Nucleus accumbens (tissue), 56 donors: ENCODE data around the gene RAB30.

ENCODE experiments used
- DNase-seq, 56 donors: peaks; one replicate each; lab custom pipeline; 2025; lab: John Stamatoyannopoulos, UW

Gene RAB30

DNA sequence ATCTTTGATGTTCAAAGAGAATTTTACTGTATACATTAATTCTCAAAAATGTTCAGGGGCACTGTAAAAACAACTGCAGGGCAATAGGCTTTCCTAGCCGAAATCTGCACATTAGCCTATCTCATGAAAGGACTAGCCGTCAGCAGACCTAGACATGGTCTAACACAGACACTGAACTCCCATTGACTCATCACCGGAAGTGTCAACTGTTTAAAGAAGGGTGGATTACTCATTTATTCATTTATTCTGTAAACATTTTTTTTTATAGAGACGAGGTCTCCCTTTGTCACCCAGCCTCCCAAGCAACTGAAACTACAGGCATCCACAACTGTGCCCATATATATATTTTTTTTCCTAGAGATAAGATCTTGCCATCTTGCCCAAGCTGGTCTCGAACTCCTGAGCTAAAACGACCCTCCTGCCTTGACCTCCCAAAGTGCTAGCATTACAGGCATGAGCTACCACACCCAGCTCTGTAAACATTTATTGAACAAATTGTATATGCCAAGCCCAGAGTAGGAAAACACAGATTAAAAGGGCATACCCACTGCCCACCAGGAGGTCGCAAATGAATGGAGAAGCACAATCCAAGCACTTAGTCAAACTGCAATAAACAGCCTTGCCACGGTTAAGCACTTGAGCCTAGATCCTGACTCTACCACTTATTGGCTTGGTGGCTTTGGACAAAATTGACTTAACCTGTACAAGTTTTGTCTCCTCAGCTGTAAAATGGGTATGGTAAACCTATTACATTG lies 26.6 kb downstream of the RAB30 start:
- DNase-seq: peak in 1 of 56 donors; percentile 50

DNA sequence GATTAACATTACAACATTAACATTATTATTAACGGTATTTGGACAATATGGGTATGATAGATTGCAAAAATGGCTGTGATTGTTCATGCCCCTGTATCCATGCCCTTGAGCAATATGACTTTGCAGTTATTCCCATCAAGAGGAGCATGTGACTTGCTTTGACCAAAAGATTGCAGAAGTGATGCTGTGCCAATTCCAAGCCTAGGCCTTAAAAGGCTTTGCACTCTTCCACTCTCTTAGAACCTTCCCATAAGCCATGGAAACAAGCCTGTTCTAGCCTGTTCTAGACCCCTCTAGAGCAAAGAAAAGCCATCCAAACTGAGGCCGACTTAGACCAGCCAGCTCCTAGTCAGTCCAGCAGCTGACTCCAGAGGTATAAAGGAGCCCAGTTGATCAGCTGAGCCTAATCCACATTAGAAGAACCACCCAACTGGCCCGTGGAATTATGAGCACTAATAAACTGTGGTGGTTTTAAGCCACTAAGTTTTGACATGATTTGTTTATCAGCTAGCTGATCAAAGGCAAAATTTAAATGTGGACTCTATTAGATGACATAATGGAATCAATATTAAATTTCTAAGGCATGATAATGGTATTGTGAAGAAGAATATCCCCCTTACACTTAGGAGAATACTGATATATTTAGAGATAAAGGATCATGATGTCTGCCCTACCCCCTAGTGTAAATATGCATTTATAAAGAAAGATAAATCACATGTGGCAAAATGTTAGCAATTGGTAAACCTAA lies 28.6 kb downstream of the RAB30 start:
- DNase-seq: peak in 2 of 56 donors; percentile 10 to 25

DNA sequence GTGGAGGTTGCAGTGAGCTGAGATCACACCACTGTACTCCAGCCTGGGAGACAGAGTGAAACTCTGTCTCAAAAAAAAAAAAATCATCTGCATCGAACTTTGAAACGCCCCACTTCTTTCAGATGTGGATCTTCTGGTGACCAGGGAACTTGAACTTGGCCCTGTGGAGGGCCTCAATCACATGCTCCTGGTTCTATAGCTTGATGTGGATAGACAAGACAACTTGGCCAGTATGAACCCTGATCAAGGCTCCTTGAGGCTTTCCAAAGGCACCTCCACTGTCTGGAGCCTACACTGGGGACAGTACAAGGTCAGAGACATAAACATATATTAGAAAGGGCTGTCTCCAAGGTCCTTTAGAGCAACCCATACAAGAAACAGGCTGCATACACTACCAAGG lies 30.6 kb downstream of the RAB30 start:
- DNase-seq: no peak

DNA sequence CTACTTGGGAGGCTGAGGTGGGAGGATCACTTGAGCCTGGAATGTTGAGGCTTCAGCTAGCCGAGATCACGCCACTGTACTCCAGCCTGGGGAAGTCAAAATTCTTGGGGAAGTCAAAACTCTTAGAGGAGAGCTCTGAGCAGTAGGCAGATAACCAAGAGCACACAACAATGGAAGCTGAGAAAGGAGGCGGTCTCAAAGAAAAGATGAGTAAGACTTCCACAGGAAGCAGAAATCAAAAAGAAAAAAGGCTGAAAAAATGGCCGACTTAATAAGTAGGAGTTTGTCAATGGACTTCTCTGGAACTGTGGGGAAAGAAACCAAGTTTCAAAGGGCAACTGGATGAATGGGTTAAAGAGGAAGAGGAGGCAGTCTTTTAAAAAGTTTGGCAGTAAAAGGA lies 32.1 kb downstream of the RAB30 start:
- no peak for DNase-seq

DNA sequence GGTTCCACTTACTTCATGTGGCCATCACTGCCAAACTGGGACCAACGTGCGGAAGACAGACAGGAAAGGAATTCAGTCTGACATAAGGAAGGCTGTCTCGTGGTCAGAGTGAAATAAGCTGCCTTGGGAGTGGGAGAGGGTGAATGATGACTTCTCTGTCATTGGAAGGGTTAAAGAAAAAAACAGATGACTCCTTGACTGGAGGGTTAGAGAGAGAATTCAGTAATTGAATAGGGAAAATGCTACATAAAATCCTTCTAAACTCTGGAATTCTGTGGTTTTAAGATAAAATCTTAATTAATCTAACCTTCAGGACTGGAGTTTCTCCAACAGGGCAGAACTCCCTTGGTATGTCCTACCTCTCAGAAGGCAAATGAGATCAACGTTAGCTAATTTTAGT lies 33.8 kb downstream of the RAB30 start:
- DNase-seq: no peak

DNA sequence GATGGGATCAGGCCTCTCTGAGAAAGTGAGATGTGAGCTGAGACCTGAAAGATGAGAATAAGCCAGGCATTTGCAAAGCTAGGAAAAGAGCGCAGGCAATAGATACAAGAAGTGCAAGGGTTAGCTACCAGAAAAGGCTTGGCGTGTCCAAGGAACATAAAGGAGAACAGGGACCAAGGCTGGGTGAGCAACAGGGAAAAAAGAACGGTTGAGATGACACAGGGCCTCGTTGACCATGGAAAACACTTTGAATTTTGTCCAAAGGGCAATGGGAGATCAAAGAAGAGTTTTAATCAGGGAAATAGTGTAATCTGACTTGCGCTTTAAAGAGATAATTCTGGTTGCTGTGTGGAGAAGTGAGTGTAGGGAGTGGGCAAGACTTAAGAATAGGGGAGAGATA lies 35.0 kb downstream of the RAB30 start:
- no peak for DNase-seq

DNA sequence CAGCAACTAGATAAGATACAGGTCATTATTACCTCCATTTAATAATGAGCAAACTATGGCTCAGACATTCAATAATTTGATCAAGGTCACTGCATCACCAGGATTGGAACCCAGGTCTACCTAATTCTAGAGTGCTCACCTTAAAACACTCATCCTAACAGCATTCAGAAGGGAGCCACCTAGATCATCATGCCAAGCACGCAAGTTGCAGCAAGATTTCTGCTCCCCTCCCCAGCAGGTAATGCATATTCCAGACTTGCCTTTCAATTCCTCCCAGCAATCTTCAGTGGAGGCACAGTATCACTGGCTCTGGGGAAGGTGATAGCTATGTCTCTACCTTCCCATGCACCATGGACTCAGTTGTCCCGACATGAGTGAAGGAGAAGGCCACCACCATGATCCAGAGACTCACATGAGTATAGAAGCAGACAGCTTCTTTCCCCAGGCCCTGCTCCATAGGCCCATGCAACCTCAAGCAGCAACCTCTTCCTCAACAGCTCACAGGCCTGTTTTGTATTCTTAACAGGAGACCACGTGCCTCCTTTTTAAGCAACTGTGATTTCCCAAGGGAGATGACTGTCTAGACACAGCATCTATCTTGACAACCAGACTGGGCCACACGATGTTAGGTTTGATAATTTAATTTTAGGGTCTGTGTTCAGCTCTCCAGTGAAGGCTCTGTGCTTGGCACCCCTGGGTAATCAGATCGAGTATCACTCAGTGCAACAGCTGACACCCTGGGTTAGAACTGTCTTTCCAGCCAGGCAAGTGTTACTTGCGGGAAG lies 36.4 kb downstream of the RAB30 start:
- DNase-seq: no peak

DNA sequence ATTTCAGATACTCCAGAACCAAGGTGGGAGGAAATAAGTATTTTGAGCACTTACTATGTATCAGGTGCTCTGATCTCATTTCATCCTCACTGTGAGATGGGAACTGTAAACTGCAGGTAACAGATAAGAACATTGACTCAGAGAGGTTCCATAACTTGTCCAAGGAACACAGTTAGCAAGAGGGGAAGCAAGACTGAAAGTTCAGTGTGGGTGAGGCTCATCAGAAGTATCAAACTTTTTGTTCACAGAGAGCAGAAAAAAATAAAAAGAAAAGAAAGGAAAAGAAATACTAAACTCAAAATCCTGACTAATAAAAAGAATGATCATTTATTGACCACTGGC lies 37.1 kb downstream of the RAB30 start:
- no peak for DNase-seq

DNA sequence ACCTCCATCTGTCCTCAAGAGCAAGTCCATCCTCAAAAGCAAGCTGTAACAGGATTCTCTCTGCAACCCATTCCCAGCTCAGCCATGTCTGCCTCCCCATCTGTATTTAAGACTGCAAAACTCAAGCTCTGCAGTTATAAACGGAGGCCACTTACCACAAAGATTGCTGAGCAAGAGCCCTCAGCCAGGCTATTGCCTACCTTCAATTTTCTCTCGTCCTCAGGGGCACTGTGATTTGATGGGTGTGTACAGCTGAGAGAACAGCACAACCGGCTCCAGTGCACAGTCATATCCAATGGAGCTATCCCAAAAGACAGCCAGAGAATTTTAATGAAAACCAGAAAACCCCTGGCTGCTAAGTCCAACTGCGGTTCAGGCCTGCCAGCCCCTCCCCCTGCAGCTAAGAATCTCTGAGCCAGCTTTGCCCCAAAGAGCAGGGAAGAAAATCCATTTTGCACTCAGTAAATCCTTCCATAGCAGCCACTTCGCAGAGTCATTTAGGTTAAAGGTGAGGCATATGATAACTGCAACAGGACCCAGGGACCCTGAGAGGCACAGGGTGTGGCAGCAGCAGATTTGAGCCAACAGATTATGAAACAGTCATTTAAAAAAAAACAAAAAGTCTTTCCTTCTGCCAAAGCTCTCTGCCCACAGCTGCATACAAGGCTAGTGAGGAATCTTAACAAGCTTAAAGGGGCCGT lies 37.6 kb downstream of the RAB30 start:
- peak in 33 of 56 donors; percentile 9 to 69 (median 33) for DNase-seq

DNA sequence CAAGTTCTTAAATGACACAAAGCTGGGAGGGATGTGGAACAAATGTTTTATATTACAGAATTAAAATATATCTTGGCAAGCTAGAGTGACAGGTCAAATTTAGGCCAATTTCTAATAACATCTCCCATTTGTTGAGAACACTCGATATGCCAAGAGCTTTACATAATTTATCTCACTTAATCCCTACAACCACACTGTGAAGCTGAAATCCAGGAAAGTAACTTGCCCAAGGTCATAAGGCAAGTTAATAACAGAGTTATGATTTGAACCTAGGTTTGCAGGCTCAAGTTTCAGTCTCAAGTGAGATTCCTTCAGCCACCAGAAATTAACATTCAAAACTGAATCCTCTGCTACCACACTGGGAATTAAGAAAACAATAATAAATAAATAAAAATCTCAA lies 38.3 kb downstream of the RAB30 start:
- no peak for DNase-seq

DNA sequence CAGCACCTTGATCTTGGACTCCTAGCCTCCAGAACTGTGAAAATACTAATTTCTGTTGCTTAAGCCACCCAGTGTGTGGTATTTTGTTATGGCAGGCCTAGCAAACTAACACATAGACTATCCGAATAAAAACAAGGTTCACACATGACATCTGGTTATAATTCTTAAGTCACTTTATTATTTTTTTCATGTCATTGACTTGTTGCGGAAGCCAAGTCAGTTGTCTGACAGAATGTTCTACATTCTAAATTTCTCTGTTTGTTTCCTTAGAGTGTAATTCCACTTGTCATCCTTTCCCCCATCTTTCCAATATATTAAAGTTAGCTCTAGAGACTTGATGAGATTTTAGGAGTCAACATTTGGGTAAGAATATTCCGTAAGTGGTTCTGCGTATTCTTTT lies 40.6 kb downstream of the RAB30 start:
- DNase-seq: no peak

DNA sequence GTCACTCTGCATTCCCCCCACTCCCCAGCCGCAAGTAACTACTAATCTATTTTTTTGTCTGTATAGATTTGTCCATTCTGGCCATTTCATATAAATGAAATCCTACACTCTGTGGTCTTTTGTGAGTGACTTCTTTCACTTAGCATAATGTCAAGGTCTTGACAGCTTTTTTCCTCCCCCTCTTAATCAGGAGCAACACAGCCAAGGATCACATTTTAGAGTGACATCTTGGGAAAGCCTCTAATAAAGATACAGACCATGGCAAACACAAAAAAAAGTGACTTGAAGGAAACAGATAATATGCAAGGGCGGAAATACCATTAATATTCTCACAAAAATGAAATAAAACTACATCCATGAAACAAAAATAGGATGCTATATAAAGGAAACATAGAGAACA lies 43.9 kb downstream of the RAB30 start:
- DNase-seq: no peak

DNA sequence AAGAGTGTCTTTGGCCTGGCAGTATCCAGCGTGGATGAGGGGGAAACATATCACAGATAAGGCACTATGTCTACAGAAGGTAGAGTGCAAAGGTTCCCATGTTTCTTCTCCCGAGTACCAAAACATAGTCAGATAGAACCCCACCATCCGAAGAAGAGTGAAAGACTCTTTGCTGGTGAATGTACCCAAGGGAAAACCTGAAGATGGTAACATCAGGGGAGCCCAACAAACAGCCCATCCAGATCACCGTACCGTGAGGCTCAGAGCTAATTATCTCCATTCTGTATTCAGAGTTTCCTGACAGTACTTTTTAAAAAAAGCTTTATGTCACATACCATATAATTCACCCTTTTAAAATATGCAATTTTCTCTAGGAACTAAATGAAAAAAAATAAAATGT lies 44.4 kb downstream of the RAB30 start:
- no peak for DNase-seq

DNA sequence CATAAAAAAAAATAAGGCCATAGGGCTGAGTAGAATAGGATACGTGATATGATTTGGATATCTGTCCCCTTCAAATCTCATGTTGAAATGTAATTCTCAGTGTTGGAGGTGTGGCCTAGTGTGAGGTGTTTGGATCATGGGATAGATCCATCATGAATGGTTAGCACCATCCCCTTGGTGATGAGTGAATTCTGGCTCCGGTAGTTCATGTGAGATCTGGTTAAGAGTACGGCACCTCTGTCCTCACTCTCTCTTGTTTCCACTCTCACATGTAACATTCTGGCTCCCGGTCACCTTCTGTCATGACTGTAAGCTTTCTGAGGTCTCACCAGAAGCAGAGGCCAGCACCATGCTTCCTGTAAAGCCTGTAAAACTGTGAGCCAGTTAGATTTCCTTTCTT lies 45.5 kb downstream of the RAB30 start:
- no peak for DNase-seq

DNA sequence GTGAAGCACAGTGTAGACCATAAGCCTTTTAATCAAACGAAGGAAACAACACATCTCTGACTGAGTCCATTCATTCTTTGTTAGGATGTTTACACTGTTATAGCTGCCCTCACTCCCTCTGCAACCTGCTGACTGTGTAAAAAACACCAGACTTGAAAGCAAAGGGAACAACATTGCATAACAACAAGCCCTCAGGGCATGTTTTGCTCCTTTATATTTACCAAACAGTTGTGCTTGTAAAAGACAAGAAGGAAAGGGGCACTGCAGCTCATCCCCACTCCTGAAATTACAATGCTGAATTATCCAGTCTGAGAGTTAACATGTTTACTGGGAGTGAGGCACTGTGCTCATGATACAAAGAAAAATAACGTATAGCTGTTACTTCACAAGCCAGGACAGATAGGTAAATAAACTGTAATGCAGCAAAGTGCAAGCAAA lies 46.4 kb downstream of the RAB30 start:
- peak in 7 of 56 donors; percentile 12 to 36 (median 17) for DNase-seq

DNA sequence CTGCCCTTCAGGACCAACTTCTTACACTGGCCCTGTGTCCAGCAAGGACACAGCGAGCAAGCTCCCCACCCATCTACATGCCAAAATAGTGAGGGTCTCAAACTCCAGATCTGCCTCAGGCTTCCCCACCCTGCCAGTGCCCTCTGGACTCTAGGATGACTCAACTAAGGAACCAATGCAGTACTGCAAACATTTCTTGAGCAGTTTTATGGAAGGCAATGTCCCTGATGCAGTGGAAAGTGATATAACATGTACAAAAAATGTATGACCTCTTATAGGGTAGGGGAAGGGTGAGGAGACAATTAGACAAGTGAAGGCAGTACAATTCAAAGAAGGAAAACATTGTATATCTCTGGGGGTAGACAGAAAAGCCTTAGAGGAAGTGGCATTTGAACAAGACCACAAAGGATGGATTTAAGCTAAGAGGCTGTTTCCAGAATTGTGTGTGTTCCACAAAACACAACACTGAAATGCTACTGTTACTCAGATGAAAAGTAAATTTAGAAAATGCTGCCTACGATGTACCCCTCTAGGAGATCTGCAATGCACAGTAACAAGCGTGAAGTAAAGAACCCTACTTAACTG lies 47.3 kb downstream of the RAB30 start:
- DNase-seq: no peak

DNA sequence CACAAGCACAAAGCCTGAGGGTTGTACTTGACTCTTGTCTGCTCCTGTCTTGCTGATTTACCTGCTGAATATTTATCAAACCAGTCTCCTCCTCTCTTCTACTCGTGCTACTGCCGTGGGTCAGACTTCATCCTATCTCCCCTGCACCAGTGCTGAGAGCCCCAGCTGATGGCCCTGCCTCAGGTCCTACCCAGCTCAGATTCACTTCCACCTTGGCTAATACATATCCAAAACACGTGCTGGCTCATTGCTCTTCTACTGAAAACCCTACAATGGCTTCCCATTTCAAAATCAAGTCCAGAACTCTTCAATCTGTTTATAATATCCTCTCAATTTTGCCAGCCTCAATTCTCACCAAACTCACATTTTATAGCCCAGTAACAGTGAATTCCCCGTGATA lies 48.3 kb downstream of the RAB30 start:
- no peak for DNase-seq

DNA sequence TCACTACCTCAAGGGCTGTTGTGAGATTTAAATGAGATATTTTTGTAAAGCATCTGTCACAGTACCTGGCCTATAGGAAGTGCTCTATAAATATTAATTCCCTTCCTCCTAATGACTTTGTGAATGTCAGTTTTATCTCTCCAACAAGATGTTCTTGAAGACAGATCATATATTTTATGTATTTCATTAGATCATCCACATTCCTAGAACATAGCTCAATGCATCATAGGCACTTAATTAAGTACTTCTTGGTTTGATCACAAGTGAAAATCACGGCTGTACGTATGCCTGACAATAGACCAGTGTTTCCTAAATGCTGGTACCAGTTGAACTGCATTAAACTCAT lies 49.9 kb downstream of the RAB30 start:
- no peak for DNase-seq

DNA sequence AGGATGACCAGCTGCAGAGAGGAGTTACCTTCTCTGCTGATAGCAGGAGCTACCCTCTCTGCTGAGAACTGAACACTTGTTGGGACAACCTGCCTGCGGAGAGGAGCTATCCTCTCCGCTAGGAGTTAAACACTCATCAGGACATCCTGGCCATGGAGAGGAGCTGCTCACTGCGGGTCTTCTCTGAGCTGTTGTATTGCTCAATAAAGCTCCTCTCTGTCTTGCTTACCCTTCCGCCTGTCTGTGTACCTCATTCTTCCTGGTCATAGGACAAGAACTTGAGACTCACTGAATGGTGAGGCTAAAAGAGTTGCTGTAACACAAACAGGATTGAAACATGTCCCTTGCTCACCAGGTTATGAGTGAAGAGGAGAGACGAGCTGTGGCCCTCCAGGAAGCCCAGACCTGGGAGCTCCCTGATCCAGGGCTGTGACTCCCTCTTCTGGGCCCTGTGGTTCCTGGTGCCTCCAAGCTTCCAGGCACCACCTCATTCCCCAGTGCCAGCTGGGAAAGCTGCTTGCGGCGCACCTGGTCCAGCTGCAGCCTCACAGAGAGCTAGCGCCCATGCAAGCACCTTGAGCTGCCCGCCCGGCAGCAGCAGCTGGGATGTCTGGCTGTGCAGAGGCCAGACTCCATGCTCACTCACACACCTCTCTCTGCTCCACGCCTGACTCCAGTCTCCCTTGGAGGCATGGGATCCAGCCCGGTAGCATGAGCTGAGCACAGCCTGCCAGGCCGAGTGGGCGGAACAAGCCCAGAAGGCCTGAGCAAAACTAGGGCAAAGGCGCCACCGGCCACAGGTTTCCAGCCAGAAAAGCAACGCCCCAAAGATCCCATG lies 50.5 kb downstream of the RAB30 start:
- DNase-seq: no peak
